GM23338 (cell line): Measurements from ENCODE around the gene RASIP1.

Experiments
- CREB1 ChIP-seq: fragments of 250-450 bp; sonication (Bioruptor Pico); IDR thresholded peaks from 2 replicates; pipeline ENCODE4 v1.5.0; 2020; ENCODE audit warnings: low read depth, mild to moderate bottlenecking, moderate library complexity
- CTCF ChIP-seq, 2 experiments: fragments of 200-600 bp in 1 of 2; sonication (generic) in 1 of 2; conservative IDR thresholded peaks; 2 replicates each; pipeline versions ENCODE4 v1.5.1 to v1.6.1; 2016 to 2017; ENCODE audit warnings: antibody characterized with exemption in 2 of 2, low read depth in 2 of 2, mild to moderate bottlenecking in 2 of 2, moderate library complexity in 1 of 2
- EZH2 ChIP-seq: fragments of 200-600 bp; sonication (generic); IDR thresholded peaks from one replicate; pipeline ENCODE4 v1.8.0; 2017; ENCODE audit warnings: antibody characterized with exemption, mild to moderate bottlenecking, low read depth; ENCODE audit not compliant: unreplicated experiment
- EZH2phosphoT487 ChIP-seq: fragments of 200-600 bp; sonication (generic); IDR thresholded peaks from one replicate; pipeline ENCODE4 v1.8.1; 2018; ENCODE audit warnings: antibody characterized with exemption; ENCODE audit not compliant: unreplicated experiment
- JUNB ChIP-seq: IDR thresholded peaks from one replicate; pipeline ENCODE4 v1.6.1; 2016; ENCODE audit warnings: antibody characterized with exemption; ENCODE audit not compliant: unreplicated experiment
- POLR2AphosphoS5 ChIP-seq: IDR thresholded peaks from 2 replicates; pipeline ENCODE4 v1.6.1; 2016; ENCODE audit warnings: antibody characterized with exemption, low read depth
- ZNF114 ChIP-seq: fragments of 250-450 bp; sonication (Bioruptor Pico); IDR thresholded peaks from 2 replicates; pipeline ENCODE4 v1.5.0; 2020; ENCODE audit warnings: mild to moderate bottlenecking, moderate library complexity
- TF ChIP-seq, protein P1 (sequence below): IDR thresholded peaks from one replicate; pipeline ENCODE4 v1.6.1; 2018; ENCODE audit warnings: antibody characterized with exemption; ENCODE audit not compliant: unreplicated experiment

DNA sequence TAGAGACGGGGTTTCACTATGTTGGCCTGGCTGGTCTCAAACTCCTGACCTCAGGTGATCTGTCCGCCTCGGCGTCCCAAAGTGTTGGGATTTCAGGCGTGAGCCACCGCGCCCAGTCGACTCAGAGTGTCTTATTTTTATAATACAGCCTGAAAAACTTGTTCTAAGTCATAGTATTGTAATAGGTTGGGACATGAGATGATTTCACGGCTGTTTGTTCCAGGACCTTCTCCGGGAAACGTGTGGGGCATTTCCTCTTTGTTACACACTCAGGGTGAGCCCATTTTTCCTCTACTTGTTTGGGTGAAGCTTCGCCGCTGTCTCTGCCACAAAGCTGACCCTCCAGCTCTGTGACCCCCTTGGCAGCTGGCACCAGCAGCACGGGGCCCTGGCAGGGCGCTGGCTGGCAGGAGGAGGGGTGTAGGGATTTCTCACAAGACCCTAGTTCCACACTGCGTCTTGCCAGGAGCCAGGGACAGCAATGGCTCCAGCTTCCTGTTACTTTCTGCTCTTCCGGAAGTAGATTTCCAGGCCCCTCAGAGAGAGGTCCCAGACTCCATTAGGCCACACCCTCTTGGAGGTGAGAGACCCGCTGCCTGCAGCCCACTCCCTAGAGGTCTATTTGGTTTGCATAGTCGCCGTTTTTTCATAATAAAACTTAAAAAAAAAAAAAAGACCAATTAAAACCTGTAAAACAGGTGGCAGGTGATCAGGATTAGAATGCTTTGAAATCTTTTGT is 30.5 kb upstream of the RASIP1 start:
- TF ChIP-seq POLR2AphosphoS5 (no peak), CTCF (conservative IDR thresholded peaks at IDR 0.05; ENCODE audit: low read depth in 2 of 2) (no peak), ZNF114 (CRISPR knock-in tag) (no peak), CREB1 (CRISPR knock-in tag) (no peak), EZH2 (no peak), JUNB (no peak), EZH2phosphoT487 (no peak)
- TF ChIP-seq, protein P1, sequence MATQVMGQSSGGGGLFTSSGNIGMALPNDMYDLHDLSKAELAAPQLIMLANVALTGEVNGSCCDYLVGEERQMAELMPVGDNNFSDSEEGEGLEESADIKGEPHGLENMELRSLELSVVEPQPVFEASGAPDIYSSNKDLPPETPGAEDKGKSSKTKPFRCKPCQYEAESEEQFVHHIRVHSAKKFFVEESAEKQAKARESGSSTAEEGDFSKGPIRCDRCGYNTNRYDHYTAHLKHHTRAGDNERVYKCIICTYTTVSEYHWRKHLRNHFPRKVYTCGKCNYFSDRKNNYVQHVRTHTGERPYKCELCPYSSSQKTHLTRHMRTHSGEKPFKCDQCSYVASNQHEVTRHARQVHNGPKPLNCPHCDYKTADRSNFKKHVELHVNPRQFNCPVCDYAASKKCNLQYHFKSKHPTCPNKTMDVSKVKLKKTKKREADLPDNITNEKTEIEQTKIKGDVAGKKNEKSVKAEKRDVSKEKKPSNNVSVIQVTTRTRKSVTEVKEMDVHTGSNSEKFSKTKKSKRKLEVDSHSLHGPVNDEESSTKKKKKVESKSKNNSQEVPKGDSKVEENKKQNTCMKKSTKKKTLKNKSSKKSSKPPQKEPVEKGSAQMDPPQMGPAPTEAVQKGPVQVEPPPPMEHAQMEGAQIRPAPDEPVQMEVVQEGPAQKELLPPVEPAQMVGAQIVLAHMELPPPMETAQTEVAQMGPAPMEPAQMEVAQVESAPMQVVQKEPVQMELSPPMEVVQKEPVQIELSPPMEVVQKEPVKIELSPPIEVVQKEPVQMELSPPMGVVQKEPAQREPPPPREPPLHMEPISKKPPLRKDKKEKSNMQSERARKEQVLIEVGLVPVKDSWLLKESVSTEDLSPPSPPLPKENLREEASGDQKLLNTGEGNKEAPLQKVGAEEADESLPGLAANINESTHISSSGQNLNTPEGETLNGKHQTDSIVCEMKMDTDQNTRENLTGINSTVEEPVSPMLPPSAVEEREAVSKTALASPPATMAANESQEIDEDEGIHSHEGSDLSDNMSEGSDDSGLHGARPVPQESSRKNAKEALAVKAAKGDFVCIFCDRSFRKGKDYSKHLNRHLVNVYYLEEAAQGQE: no peak
